ENCODE data around the gene RNF222. TPM values are rescaled to one million over a fixed set of nuclear protein-coding genes. Genes with fewer than 3 reads are reported as not detected.

RNF222 gene
- polyA plus RNA-seq, 1 donor from 2014 or later = not detected

- Histone ChIP-seq H2AFZ (ENCODE audit: low read depth, low read length) (no peak overlapping the region), H3K27ac (ENCODE audit: low read length) (no peak overlapping the region), H3K36me3 (ENCODE audit: insufficient read depth, low read length) (no peaks in the 10 kb centered on the region), H3K4me3 (ENCODE audit: low read length) (no peak overlapping the region), H3K9ac (ENCODE audit: low read length) (no peak overlapping the region), H3K27me3 (ENCODE audit: insufficient read depth, low read depth, low read length) (no peaks in the 10 kb centered on the region), H3K9me2 (ENCODE audit: insufficient read depth, low read length) (no peaks in the 10 kb centered on the region), H4K20me1 (ENCODE audit: insufficient read depth) (no peaks in the 10 kb centered on the region), H3K79me2 (replicated peaks; ENCODE audit: insufficient read depth, low read length) (peaks cover 46% of the 10 kb centered on the region), H3K9me3 (ENCODE audit: low read length) (no peaks in the 10 kb centered on the region), H3F3A (ENCODE audit: insufficient read depth, low read length, poor library complexity, severe bottlenecking) (peaks cover 8% of the 10 kb centered on the region), H3K4me2 (ENCODE audit: low read length) (no peak overlapping the region)
- TF ChIP-seq SMC3 (conservative IDR thresholded peaks at IDR 0.05; ENCODE audit: poor library complexity) (no peak), REST (IDR thresholded peaks at IDR 0.05; ENCODE audit: borderline replicate concordance) (no peak), EZH2 (IDR thresholded peaks at IDR 0.05; ENCODE audit: borderline replicate concordance, insufficient read depth, low read length, poor library complexity, severe bottlenecking) (no peak), EP300 (conservative IDR thresholded peaks at IDR 0.05; ENCODE audit: poor library complexity, severe bottlenecking) (no peak), RAD21 (conservative IDR thresholded peaks at IDR 0.05) (no peak), CTCF (IDR thresholded peaks at IDR 0.05; ENCODE audit: poor library complexity, severe bottlenecking) (no peak), MXI1 (conservative IDR thresholded peaks at IDR 0.05; ENCODE audit: poor library complexity, severe bottlenecking) (no peak)
Observed at GRCh38 chr17:8439681-8440080, 42.1 kb upstream of the RNF222 start.

- H3K36me3 ChIP-seq (ENCODE audit: insufficient read depth, low read length) = no peaks in the 10 kb centered on the region
- no peaks in the 10 kb centered on the region for H4K20me1 ChIP-seq (ENCODE audit: insufficient read depth)
- no peak overlapping the region for H3K9ac ChIP-seq (ENCODE audit: low read length)
- no peak overlapping the region for H3K4me3 ChIP-seq (ENCODE audit: low read length)
- no peaks in the 10 kb centered on the region for H3K9me2 ChIP-seq (ENCODE audit: insufficient read depth, low read length)
- H3K79me2 ChIP-seq (replicated peaks; ENCODE audit: insufficient read depth, low read length) = peaks cover 46% of the 10 kb centered on the region
- no peak overlapping the region for H3K27ac ChIP-seq (ENCODE audit: low read length)
- H3K9me3 ChIP-seq (ENCODE audit: low read length) = no peaks in the 10 kb centered on the region
- no peak overlapping the region for H2AFZ ChIP-seq (ENCODE audit: low read depth, low read length)
- H3K27me3 ChIP-seq (ENCODE audit: insufficient read depth, low read depth, low read length) = no peaks in the 10 kb centered on the region
- peaks cover 8% of the 10 kb centered on the region for H3F3A ChIP-seq (ENCODE audit: insufficient read depth, low read length, poor library complexity, severe bottlenecking)
- TF ChIP-seq TAF1 (IDR thresholded peaks at IDR 0.05; ENCODE audit: low read depth) = no peak
- TF ChIP-seq POLR2AphosphoS5 (IDR thresholded peaks at IDR 0.05) = no peak
- TF ChIP-seq SMC3 (conservative IDR thresholded peaks at IDR 0.05; ENCODE audit: poor library complexity) = no peak
- TF ChIP-seq EP300 (conservative IDR thresholded peaks at IDR 0.05; ENCODE audit: poor library complexity, severe bottlenecking) = no peak
- no peak for TF ChIP-seq MXI1 (conservative IDR thresholded peaks at IDR 0.05; ENCODE audit: poor library complexity, severe bottlenecking)
- TF ChIP-seq RAD21 (conservative IDR thresholded peaks at IDR 0.05) = no peak
- no peak for TF ChIP-seq EZH2 (IDR thresholded peaks at IDR 0.05; ENCODE audit: borderline replicate concordance, insufficient read depth, low read length, poor library complexity, severe bottlenecking)
- no peak for TF ChIP-seq REST (IDR thresholded peaks at IDR 0.05; ENCODE audit: borderline replicate concordance)
- no peak for TF ChIP-seq CTCF (IDR thresholded peaks at IDR 0.05; ENCODE audit: poor library complexity, severe bottlenecking)
- no peak overlapping the region for H3K4me2 ChIP-seq (ENCODE audit: low read length)
Observed at GRCh38 chr17:8438441-8438840, 40.8 kb upstream of the RNF222 start.

Data from neural cell (in vitro differentiated cells).